H1 (cell line): ENCODE measurements around the gene SPATA13.

Experiments
- BRCA1 ChIP-seq: IDR thresholded peaks from 2 replicates; pipeline ENCODE4 v1.6.1; 2012; ENCODE audit warnings: low read depth, low read length, improper control_type of control experiment
- CTCF ChIP-seq, 3 experiments: IDR thresholded peaks; 1 replicate in 2 of 3; 2 replicates in 1 of 3; pipeline versions ENCODE4 v1.5.1 to v1.6.1; 2011; ENCODE audit warnings: low read length in 3 of 3, mild to moderate bottlenecking in 3 of 3, inconsistent platforms in 2 of 3, low read depth in 1 of 3, moderate library complexity in 1 of 3; ENCODE audit not compliant: insufficient read depth in 1 of 3; ENCODE audit errors: control extremely low read depth in 1 of 3
- RNF2 ChIP-seq: fragments of 200-900, 300-1000 bp; sonication (generic); IDR thresholded peaks from 2 replicates; pipeline ENCODE4 v1.7.1; 2016; ENCODE audit warnings: borderline replicate concordance, low read depth, mild to moderate bottlenecking, antibody characterized with exemption, low read length; ENCODE audit not compliant: poor library complexity, severe bottlenecking; ENCODE audit errors: missing control alignments

- no peak for TF ChIP-seq RNF2
- TF ChIP-seq CTCF (IDR thresholded peaks at IDR 0.05; ENCODE audit: control extremely low read depth in 1 of 3, insufficient read depth in 1 of 3, low read depth in 1 of 3, low read length in 3 of 3): no peak
- no peak for TF ChIP-seq BRCA1
Measured at GRCh38 chr13:24223341-24224231, 63.1 kb downstream of the SPATA13 start.
